ENCODE measurements around the gene AFTPH. TPM values are rescaled to one million over a fixed set of nuclear protein-coding genes. Genes with fewer than 3 reads are reported as not detected.
A peak's percentile ranks its signal among the peaks of the same experiment; 100 is the strongest.

Gene AFTPH
- total RNA-seq, 3 donors from 2014 or later (not counting 1 experiment from before 2014, with no cell fraction given): 28.9 to 39.6 (median 39.5) TPM

GRCh38 chr2:64543008-64543697 is 19.0 kb downstream of the AFTPH start:
- Mint-ChIP-seq H3K27ac (peak overlapping the region in 1 of 2 donors; percentile 20), H3K36me3 (no peaks in the 10 kb centered on the region), H3K9me3 (no peaks in the 10 kb centered on the region), H3K4me3 (no peak overlapping the region), H3K4me1 (peaks cover 44 to 47% of the 10 kb centered on the region in 2 donors), H3K27me3 (ENCODE audit: low read depth in 2 of 2) (no peaks in the 10 kb centered on the region)
- DNase-seq (no peak), ATAC-seq (no peak)
- Histone ChIP-seq H3K27me3 (ENCODE audit: control insufficient read depth, insufficient read depth, low read length) (no peaks in the 10 kb centered on the region), H3K36me3 (ENCODE audit: control insufficient read depth, insufficient read depth, low read length) (peaks cover 2% of the 10 kb centered on the region), H3K9me3 (ENCODE audit: control insufficient read depth, insufficient read depth, low read length) (no peaks in the 10 kb centered on the region), H3K27ac (ENCODE audit: low read length) (no peak overlapping the region), H3K4me1 (ENCODE audit: control insufficient read depth, insufficient read depth, low read length) (no peaks in the 10 kb centered on the region), H3K4me3 (ENCODE audit: low read length) (no peak overlapping the region)
- intact Hi-C loops (cut with micrococcal nuclease): no loop called here
- no peak for TF ChIP-seq CTCF (IDR thresholded peaks at IDR 0.05)

- no peak for TF ChIP-seq CTCF (IDR thresholded peaks at IDR 0.05)
- ATAC-seq (no peak), DNase-seq (no peak)
- H3K27ac Mint-ChIP-seq: no peak overlapping the region
- H3K27ac ChIP-seq (ENCODE audit: low read length): no peak overlapping the region
- H3K27me3 Mint-ChIP-seq (ENCODE audit: low read depth in 2 of 2): no peaks in the 10 kb centered on the region
- no peaks in the 10 kb centered on the region for H3K9me3 ChIP-seq (ENCODE audit: control insufficient read depth, insufficient read depth, low read length)
- intact Hi-C loops (cut with micrococcal nuclease): no loop called here
- peaks cover 15% of the 10 kb centered on the region for H3K36me3 ChIP-seq (ENCODE audit: control insufficient read depth, insufficient read depth, low read length)
- H3K27me3 ChIP-seq (ENCODE audit: control insufficient read depth, insufficient read depth, low read length): no peaks in the 10 kb centered on the region
- no peak overlapping the region for H3K4me3 ChIP-seq (ENCODE audit: low read length)
- no peaks in the 10 kb centered on the region for H3K9me3 Mint-ChIP-seq
- WGBS (ENCODE audit: insufficient coverage): 51% methylated on average over 2 of the region's 3 CpGs
- no peak overlapping the region for H3K4me3 Mint-ChIP-seq
- no peaks in the 10 kb centered on the region for H3K36me3 Mint-ChIP-seq
- peaks cover 25 to 38% of the 10 kb centered on the region in 2 donors for H3K4me1 Mint-ChIP-seq
- no peaks in the 10 kb centered on the region for H3K4me1 ChIP-seq (ENCODE audit: control insufficient read depth, insufficient read depth, low read length)
Observed at GRCh38 chr2:64548761-64549160, 24.6 kb downstream of the AFTPH start.

DNA sequence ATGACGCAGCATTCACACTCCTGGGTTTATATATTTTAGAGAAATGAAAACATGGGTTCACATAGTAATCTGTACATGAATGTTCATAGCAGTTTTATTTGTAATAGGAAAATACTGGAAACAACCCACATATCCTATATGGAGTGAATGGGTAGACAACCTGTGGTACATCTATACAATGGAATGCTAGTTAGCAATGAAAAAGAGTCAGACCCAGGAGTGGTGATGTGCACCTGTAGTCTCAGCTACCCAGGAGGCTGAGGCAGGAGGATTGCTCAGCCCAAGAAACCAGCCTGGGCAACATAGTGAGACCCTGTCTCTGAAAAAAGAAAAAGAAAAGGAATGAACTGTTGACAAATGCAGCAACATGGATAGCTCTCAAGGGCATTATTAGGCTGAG is 25.9 kb downstream of the AFTPH start:
- peaks cover 19 to 32% of the 10 kb centered on the region in 2 donors for H3K4me1 Mint-ChIP-seq
- Histone ChIP-seq H3K36me3 (ENCODE audit: control insufficient read depth, insufficient read depth, low read length) (peaks cover 15% of the 10 kb centered on the region), H3K27ac (ENCODE audit: low read length) (no peak overlapping the region), H3K4me1 (ENCODE audit: control insufficient read depth, insufficient read depth, low read length) (no peaks in the 10 kb centered on the region), H3K4me3 (ENCODE audit: low read length) (no peak overlapping the region), H3K27me3 (ENCODE audit: control insufficient read depth, insufficient read depth, low read length) (no peaks in the 10 kb centered on the region), H3K9me3 (ENCODE audit: control insufficient read depth, insufficient read depth, low read length) (no peaks in the 10 kb centered on the region)
- no peak overlapping the region for H3K4me3 Mint-ChIP-seq
- ATAC-seq (no peak), DNase-seq (no peak)
- H3K27ac Mint-ChIP-seq: no peak overlapping the region
- 100% methylated on average over 1 of the region's 1 CpG for WGBS (ENCODE audit: insufficient coverage)
- intact Hi-C loops (cut with micrococcal nuclease): no loop called here
- TF ChIP-seq CTCF (IDR thresholded peaks at IDR 0.05): no peak
- H3K36me3 Mint-ChIP-seq: no peaks in the 10 kb centered on the region
- no peaks in the 10 kb centered on the region for H3K9me3 Mint-ChIP-seq
- no peaks in the 10 kb centered on the region for H3K27me3 Mint-ChIP-seq (ENCODE audit: low read depth in 2 of 2)

- no peak for ATAC-seq
- Histone ChIP-seq H3K27me3 (ENCODE audit: control insufficient read depth, insufficient read depth, low read length) (no peaks in the 10 kb centered on the region), H3K36me3 (ENCODE audit: control insufficient read depth, insufficient read depth, low read length) (peaks cover 15% of the 10 kb centered on the region), H3K9me3 (ENCODE audit: control insufficient read depth, insufficient read depth, low read length) (no peaks in the 10 kb centered on the region), H3K4me1 (ENCODE audit: control insufficient read depth, insufficient read depth, low read length) (no peaks in the 10 kb centered on the region), H3K27ac (ENCODE audit: low read length) (no peak overlapping the region), H3K4me3 (ENCODE audit: low read length) (no peak overlapping the region)
- 100% methylated on average over 1 of the region's 1 CpG for WGBS (ENCODE audit: insufficient coverage)
- intact Hi-C loops (cut with micrococcal nuclease): no loop called here
- Mint-ChIP-seq H3K9me3 (no peaks in the 10 kb centered on the region), H3K27ac (peak overlapping the region; percentile 39 to 44), H3K4me1 (peaks cover 19 to 32% of the 10 kb centered on the region in 2 donors), H3K36me3 (no peaks in the 10 kb centered on the region), H3K27me3 (ENCODE audit: low read depth in 2 of 2) (no peaks in the 10 kb centered on the region), H3K4me3 (no peak overlapping the region)
- no peak for DNase-seq
- TF ChIP-seq CTCF (IDR thresholded peaks at IDR 0.05): no peak
Observed at GRCh38 chr2:64551851-64552250, 27.7 kb downstream of the AFTPH start.

Data from natural killer cell (primary cell).